CD4-positive, alpha-beta T cell treated with Interleukin-21 for 1 hour (primary cell): ENCODE results near the gene HIGD2A.

ENCODE experiments used
- DNase-seq: peaks from one replicate; pipeline ENCODE4 v3.0.0-alpha.2; 2020

Gene HIGD2A

GRCh38 chr5:176418251-176418650 lies 29.7 kb downstream of the HIGD2A start:
- no peak for DNase-seq

GRCh38 chr5:176420086-176420485 lies 31.5 kb downstream of the HIGD2A start:
- DNase-seq = no peak

GRCh38 chr5:176420972-176421544 lies 32.5 kb downstream of the HIGD2A start:
- no peak for DNase-seq

- DNase-seq = no peak
Measured at GRCh38 chr5:176424181-176424580, 35.6 kb downstream of the HIGD2A start.

GRCh38 chr5:176425138-176425537 lies 36.6 kb downstream of the HIGD2A start:
- DNase-seq = no peak

- no peak for DNase-seq
Measured at GRCh38 chr5:176425791-176426190, 37.2 kb downstream of the HIGD2A start.

- no peak for DNase-seq
Measured at GRCh38 chr5:176426876-176427275, 38.3 kb downstream of the HIGD2A start.

- DNase-seq = no peak
Measured at GRCh38 chr5:176427971-176428370, 39.4 kb downstream of the HIGD2A start.

- DNase-seq = no peak
Measured at GRCh38 chr5:176429972-176430371, 41.4 kb downstream of the HIGD2A start.

GRCh38 chr5:176432707-176433106 lies 44.2 kb downstream of the HIGD2A start:
- DNase-seq = no peak

GRCh38 chr5:176436656-176437055 lies 48.1 kb downstream of the HIGD2A start:
- DNase-seq = peak; percentile 13

- no peak for DNase-seq
Measured at GRCh38 chr5:176438959-176439757, 50.6 kb downstream of the HIGD2A start.
